22Rv1 (cell line): ENCODE data around the gene ONECUT1.

Experiments
- ZFX ChIP-seq: fragments of 450-650 bp; IDR thresholded peaks from 2 replicates; pipeline ENCODE4 v1.6.1; 2017; ENCODE audit warnings: antibody characterized with exemption, borderline replicate concordance
- TF ChIP-seq, protein P1 (sequence below): fragments of 450-650 bp; IDR thresholded peaks from 2 replicates; pipeline ENCODE4 v1.5.1; 2017; ENCODE audit warnings: mild to moderate bottlenecking

DNA sequence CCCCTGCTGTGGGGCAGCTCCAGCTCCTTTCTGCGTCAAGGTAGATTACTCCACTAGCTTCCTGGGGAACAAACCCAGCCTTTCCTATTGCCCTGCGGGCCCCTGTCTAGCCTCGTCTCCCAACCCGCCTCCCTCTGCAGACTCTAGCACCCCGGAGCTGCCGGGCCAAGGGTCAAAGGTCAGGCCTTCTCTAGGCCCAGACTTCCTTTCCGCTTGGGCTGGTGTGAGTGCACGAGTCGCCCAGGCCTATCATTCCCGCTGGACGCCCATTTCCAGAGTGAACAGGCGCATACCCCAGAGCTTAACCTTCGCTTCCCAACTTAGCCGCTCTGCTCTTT is 11.6 kb upstream of the ONECUT1 start:
- TF ChIP-seq, protein P1, sequence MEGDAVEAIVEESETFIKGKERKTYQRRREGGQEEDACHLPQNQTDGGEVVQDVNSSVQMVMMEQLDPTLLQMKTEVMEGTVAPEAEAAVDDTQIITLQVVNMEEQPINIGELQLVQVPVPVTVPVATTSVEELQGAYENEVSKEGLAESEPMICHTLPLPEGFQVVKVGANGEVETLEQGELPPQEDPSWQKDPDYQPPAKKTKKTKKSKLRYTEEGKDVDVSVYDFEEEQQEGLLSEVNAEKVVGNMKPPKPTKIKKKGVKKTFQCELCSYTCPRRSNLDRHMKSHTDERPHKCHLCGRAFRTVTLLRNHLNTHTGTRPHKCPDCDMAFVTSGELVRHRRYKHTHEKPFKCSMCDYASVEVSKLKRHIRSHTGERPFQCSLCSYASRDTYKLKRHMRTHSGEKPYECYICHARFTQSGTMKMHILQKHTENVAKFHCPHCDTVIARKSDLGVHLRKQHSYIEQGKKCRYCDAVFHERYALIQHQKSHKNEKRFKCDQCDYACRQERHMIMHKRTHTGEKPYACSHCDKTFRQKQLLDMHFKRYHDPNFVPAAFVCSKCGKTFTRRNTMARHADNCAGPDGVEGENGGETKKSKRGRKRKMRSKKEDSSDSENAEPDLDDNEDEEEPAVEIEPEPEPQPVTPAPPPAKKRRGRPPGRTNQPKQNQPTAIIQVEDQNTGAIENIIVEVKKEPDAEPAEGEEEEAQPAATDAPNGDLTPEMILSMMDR: no peak
- TF ChIP-seq ZFX: no peak
